Naive thymus-derived CD4-positive, alpha-beta T cell (primary cell): Measurements from ENCODE around the gene ECI1. TPM values are rescaled to one million over a fixed set of nuclear protein-coding genes. Genes with fewer than 3 reads are reported as not detected.
"Not testable (repeated sequence)": the region's sequence is repeated elsewhere in the genome, so short reads cannot be mapped to it uniquely, and the experiment has no call there.

Experiments
- ATAC-seq: fragments of 150-1000 bp; cut with Tn5 transposase; 2 replicates; pipeline ENCODE4 v1.10.0; 2021; ENCODE audit warnings: mild to moderate bottlenecking, moderate library complexity
- CTCF ChIA-PET: fragments of 350-600 bp; sonication (Branson Sonifier 250); formaldehyde crosslinking; loops from one replicate; lab custom pipeline; 2021; ENCODE audit warnings: antibody characterized with exemption; lab: Charles Lee
- POLR2A ChIA-PET: fragments of 350-600 bp; sonication (Branson Sonifier 250); formaldehyde crosslinking; loops from one replicate; lab custom pipeline; 2021; ENCODE audit warnings: antibody characterized with exemption, inconsistent platforms; lab: Charles Lee
- DNase-seq, 9 donors: peaks; one replicate each; pipeline versions ENCODE4 v3.0.0 to v3.0.0-alpha.2; 2020 to 2022; ENCODE audit warnings: mixed read lengths in 1 of 9
- H3K27ac ChIP-seq: one replicate; pipeline ENCODE4 v1.7.0; 2013; ENCODE audit warnings: mild to moderate bottlenecking, low read depth, low read length, moderate library complexity
- H3K27me3 ChIP-seq, 2 donors: one replicate each; pipeline ENCODE4 v1.7.0; 2013; ENCODE audit warnings: low read length in 2 of 2, mild to moderate bottlenecking in 2 of 2, moderate library complexity in 2 of 2; ENCODE audit not compliant: control insufficient read depth in 2 of 2, insufficient read depth in 2 of 2
- H3K36me3 ChIP-seq, 3 experiments: 1 replicate in 2 of 3; 2 replicates in 1 of 3; pipeline ENCODE4 v1.7.0; 2013; ENCODE audit warnings: low read length in 3 of 3, mild to moderate bottlenecking in 3 of 3, moderate library complexity in 1 of 3; ENCODE audit not compliant: insufficient read depth in 3 of 3, control insufficient read depth in 2 of 3
- H3K4me1 ChIP-seq, 2 donors: one replicate each; pipeline ENCODE4 v1.7.0; 2013; ENCODE audit warnings: low read length in 2 of 2, mild to moderate bottlenecking in 2 of 2, moderate library complexity in 1 of 2; ENCODE audit not compliant: control insufficient read depth in 2 of 2, insufficient read depth in 2 of 2
- H3K4me3 ChIP-seq: 2 replicates; pipeline ENCODE4 v1.7.0; 2013; ENCODE audit warnings: mild to moderate bottlenecking, low read length
- H3K9me3 ChIP-seq, 3 experiments: 1 replicate in 2 of 3; 2 replicates in 1 of 3; pipeline ENCODE4 v1.7.0; 2013; ENCODE audit warnings: low read length in 3 of 3; ENCODE audit not compliant: control insufficient read depth in 2 of 3
- H3K27ac Mint-ChIP-seq, 9 donors: one replicate each; pipeline ENCODE4 v1.8.0; 2020 to 2022; ENCODE audit warnings: mixed read lengths in 9 of 9, mild to moderate bottlenecking in 8 of 9, moderate library complexity in 5 of 9, inconsistent platforms in 2 of 9
- H3K27me3 Mint-ChIP-seq, 5 donors: one replicate each; pipeline ENCODE4 v1.8.0; 2021 to 2022; ENCODE audit warnings: mixed read lengths in 5 of 5, mild to moderate bottlenecking in 1 of 5
- H3K36me3 Mint-ChIP-seq, 5 donors: one replicate each; pipeline ENCODE4 v1.8.0; 2020 to 2022; ENCODE audit warnings: mixed read lengths in 5 of 5, mild to moderate bottlenecking in 3 of 5, inconsistent platforms in 1 of 5
- H3K4me1 Mint-ChIP-seq, 7 donors: one replicate each; pipeline ENCODE4 v1.8.0; 2020 to 2022; ENCODE audit warnings: mixed read lengths in 7 of 7, mild to moderate bottlenecking in 3 of 7, inconsistent platforms in 1 of 7
- H3K4me3 Mint-ChIP-seq, 10 donors: one replicate each; pipeline ENCODE4 v1.8.0; 2020 to 2022; ENCODE audit warnings: mild to moderate bottlenecking in 10 of 10, mixed read lengths in 10 of 10, moderate library complexity in 6 of 10, inconsistent platforms in 2 of 10
- H3K9me3 Mint-ChIP-seq, 11 donors: one replicate each; pipeline ENCODE4 v1.8.0; 2020 to 2022; ENCODE audit warnings: mixed read lengths in 11 of 11, mild to moderate bottlenecking in 4 of 11, inconsistent platforms in 1 of 11, moderate library complexity in 1 of 11
- intact Hi-C, 2 donors: fragments of 100-400 bp; cut with micrococcal nuclease; formaldehyde crosslinking; loops; one replicate each; pipeline ENCODE4 v1.15.1; 2023
- polyA plus RNA-seq, 2 donors: library from polyadenylated mRNA; unstranded; fragments of 300-500 nt; fragmentation: Illumina TruSeq; gene quantifications; one replicate each; pipeline ENCODE4 v1.2.3, GENCODE V29; 2021
- total RNA-seq, 6 experiments: library from RNA in 5 of 6; stranded (reverse) in 5 of 6; gene quantifications; 1 replicate in 5 of 6; 2 replicates in 1 of 6; pipeline ENCODE4 v1.2.3 and lab custom pipeline; 2021 to 2026

The ECI1 gene
- total and polyA plus RNA-seq, 7 experiments from 2014 or later, result 19.9 to 44.2 (median 28.6) TPM

DNA sequence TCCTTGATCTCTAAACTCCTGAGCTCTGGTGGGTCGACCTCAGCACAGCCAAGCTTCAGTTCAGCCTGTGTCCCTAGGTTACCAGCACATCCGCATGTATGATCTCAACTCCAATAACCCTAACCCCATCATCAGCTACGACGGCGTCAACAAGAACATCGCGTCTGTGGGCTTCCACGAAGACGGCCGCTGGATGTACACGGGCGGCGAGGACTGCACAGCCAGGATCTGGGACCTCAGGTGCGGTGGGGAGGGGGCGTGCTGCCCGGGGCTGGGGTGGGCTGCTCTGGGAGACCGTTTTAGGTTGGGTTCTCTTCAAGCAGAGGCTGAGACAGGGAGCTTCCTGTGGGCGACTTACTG lies 45.0 kb downstream of the ECI1 start:
- H3K36me3 ChIP-seq, result peaks cover 0 to 37% (median 9%) of the 10 kb centered on the region in 3 experiments
- Mint-ChIP-seq H3K9me3 (peaks cover 0 to 3% (median 0%) of the 10 kb centered on the region in 11 donors), H3K4me3 (peak overlapping the region; percentile 64 to 91 (median 81)), H3K27ac (peak overlapping the region in 8 of 9 donors; percentile 41 to 90 (median 80)), H3K27me3 (peaks cover 0 to 6% (median 0%) of the 10 kb centered on the region in 5 donors), H3K36me3 (peaks cover 0 to 11% (median 6%) of the 10 kb centered on the region in 5 donors), H3K4me1 (peaks cover 7 to 29% (median 21%) of the 10 kb centered on the region in 7 donors)
- ChIA-PET POLR2A (interaction anchor here (0.7 to 3.7 kb wide), 8 partner anchors 9 to 241 kb away, joined by 3 to 50 read pairs (median 6); partner anchors contain the start of genes E4F1, ECI1, PGP and RPS2), CTCF (interaction anchor here (0.6 to 1.2 kb wide), 2 partner anchors 12 to 468 kb away, joined by 3 to 4 read pairs; no protein-coding TSS in a partner anchor)
- H3K27ac ChIP-seq, result peak overlapping the region; percentile 97
- ATAC-seq, result no peak
- no peak for DNase-seq
- intact Hi-C loops, result loop anchor here (5.0 to 10.0 kb wide), 2 partner anchors 49 to 58 kb away; partner anchors contain the start of genes RNPS1 (in 1 of the 2) and TRAF7 (in 1 of the 2)
- no peaks in the 10 kb centered on the region for H3K27me3 ChIP-seq
- peak overlapping the region; percentile 93 for H3K4me3 ChIP-seq
- no peaks in the 10 kb centered on the region for H3K9me3 ChIP-seq
- H3K4me1 ChIP-seq, result peaks cover 11 to 13% of the 10 kb centered on the region in 2 donors

DNA sequence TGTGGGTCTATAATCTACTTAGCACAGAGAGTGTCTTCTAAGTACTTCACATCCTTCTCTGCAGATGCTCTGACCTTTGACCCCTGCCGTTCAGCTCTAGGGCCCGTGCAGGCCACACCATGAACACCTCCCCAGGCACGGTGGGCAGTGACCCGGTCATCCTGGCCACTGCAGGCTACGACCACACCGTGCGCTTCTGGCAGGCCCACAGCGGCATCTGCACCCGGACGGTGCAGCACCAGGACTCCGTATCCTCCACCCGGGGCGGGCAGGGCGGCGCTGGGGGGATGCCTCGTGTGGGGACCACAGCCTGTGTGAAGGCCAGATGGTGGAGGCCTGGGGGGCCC lies 45.4 kb downstream of the ECI1 start:
- peaks cover 0 to 3% (median 0%) of the 10 kb centered on the region in 11 donors for H3K9me3 Mint-ChIP-seq
- ChIA-PET POLR2A (interaction anchor here (0.7 to 3.7 kb wide), 13 partner anchors 9 to 306 kb away, joined by 3 to 50 read pairs (median 5); partner anchors contain the start of genes CCNF, E4F1, ECI1 and PGP), CTCF (interaction anchor here (1.2 kb wide), 1 partner anchor 11 kb away, joined by 3 read pairs; no protein-coding TSS in a partner anchor)
- peaks cover 0 to 37% (median 9%) of the 10 kb centered on the region in 3 experiments for H3K36me3 ChIP-seq
- H3K4me1 ChIP-seq, result peaks cover 11 to 13% of the 10 kb centered on the region in 2 donors
- peak overlapping the region; percentile 93 for H3K4me3 ChIP-seq
- no peaks in the 10 kb centered on the region for H3K9me3 ChIP-seq
- H3K27me3 Mint-ChIP-seq, result peaks cover 0 to 7% (median 0%) of the 10 kb centered on the region in 5 donors
- peak overlapping the region; percentile 74 to 91 (median 81) for H3K4me3 Mint-ChIP-seq
- H3K27ac Mint-ChIP-seq, result peak overlapping the region; percentile 41 to 90 (median 80)
- no peaks in the 10 kb centered on the region for H3K27me3 ChIP-seq
- DNase-seq, result peak in 1 of 9 donors; percentile 48
- intact Hi-C loops, result loop anchor here (1.0 to 10.0 kb wide), 12 partner anchors 9 to 515 kb away; partner anchors contain the start of genes E4F1 (in 2 of the 2), RNPS1 (in 2 of the 2), TRAF7 (in 2 of the 2) and CCNF (in 1 of the 2)
- H3K27ac ChIP-seq, result peak overlapping the region; percentile 97
- peaks cover 7 to 29% (median 21%) of the 10 kb centered on the region in 7 donors for H3K4me1 Mint-ChIP-seq
- no peak for ATAC-seq
- H3K36me3 Mint-ChIP-seq, result peaks cover 0 to 11% (median 6%) of the 10 kb centered on the region in 5 donors

DNA sequence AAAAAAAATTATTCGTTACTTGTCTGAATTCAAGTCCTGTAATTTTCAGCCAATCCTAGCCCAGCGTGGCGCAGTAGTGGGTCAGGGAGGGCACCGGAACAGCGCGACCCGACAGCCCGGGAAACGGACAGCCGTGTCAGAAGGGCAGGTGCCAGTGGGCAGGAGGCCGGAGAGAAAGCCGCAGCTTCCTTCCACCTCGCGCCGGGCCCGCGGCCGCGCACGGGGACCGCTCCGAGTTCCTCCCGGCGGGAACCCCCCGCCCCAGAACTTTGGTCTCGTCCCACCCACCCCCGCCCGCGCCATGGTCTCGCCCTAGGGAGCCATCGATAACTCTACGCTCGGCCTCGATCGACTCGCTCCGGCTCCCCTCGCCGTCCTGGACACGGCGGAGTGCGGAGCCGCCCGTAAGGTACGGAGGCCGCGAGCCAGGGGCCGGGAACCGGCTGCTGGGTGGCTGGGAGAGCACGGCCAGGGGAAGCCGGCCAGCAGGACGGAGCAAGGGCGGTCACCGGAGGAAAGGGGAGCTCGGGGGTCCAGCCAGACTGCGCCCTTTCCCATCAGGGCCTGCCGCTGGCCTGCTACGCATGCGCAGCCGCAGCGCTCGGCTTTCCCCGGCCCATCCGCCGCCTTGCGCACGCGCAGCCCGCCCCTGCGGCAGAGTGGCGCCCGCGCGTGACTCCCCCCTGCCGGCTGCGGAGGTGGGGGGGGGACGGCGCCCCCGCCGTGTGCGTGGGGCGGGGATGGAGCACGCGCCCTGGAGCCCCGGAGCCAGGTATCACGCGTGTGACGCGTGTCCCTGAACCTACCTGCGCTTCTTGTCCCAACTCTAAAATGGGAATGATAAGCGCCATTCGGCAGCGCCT lies 46.1 kb downstream of the ECI1 start, which contains the start of gene MLST8:
Gene MLST8, plus strand, starts transcription at position 351 of the 863 bp plus-strand sequence. CDS start 632 bp downstream, outside the sequence.
- ATAC-seq (peak; percentile 97), DNase-seq (peak; percentile 88 to 100 (median 98))
- H3K36me3 Mint-ChIP-seq, result peaks cover 0 to 11% (median 6%) of the 10 kb centered on the region in 5 donors
- peaks cover 0 to 3% (median 0%) of the 10 kb centered on the region in 11 donors for H3K9me3 Mint-ChIP-seq
- peak within 1 kb of the TSS; percentile 70 to 91 (median 86) for H3K27ac Mint-ChIP-seq
- ChIA-PET CTCF (interaction anchor here (1.2 kb wide), 1 partner anchor 11 kb away, joined by 3 read pairs; no protein-coding TSS in a partner anchor), POLR2A (interaction anchor here (0.7 to 3.7 kb wide), 16 partner anchors 10 to 1823 kb away, joined by 3 to 50 read pairs (median 4); partner anchors contain the start of genes AMDHD2, CCNF, E4F1 and ECI1)
- H3K4me1 Mint-ChIP-seq, result peaks cover 7 to 29% (median 21%) of the 10 kb centered on the region in 7 donors
- Histone ChIP-seq H3K27ac (peak within 1 kb of the TSS; percentile 97), H3K4me1 (peaks cover 11 to 13% of the 10 kb centered on the region in 2 donors), H3K27me3 (no peaks in the 10 kb centered on the region), H3K9me3 (no peaks in the 10 kb centered on the region), H3K36me3 (peaks cover 0 to 37% (median 9%) of the 10 kb centered on the region in 3 experiments), H3K4me3 (peak within 1 kb of the TSS; percentile 93)
- peak within 1 kb of the TSS; percentile 80 to 95 (median 88) for H3K4me3 Mint-ChIP-seq
- intact Hi-C loops, result loop anchor here (1.0 to 10.0 kb wide), 12 partner anchors 10 to 515 kb away; partner anchors contain the start of genes E4F1 (in 2 of the 2), RNPS1 (in 2 of the 2), TRAF7 (in 2 of the 2) and CCNF (in 1 of the 2)
- H3K27me3 Mint-ChIP-seq, result peaks cover 0 to 11% (median 0%) of the 10 kb centered on the region in 5 donors

DNA sequence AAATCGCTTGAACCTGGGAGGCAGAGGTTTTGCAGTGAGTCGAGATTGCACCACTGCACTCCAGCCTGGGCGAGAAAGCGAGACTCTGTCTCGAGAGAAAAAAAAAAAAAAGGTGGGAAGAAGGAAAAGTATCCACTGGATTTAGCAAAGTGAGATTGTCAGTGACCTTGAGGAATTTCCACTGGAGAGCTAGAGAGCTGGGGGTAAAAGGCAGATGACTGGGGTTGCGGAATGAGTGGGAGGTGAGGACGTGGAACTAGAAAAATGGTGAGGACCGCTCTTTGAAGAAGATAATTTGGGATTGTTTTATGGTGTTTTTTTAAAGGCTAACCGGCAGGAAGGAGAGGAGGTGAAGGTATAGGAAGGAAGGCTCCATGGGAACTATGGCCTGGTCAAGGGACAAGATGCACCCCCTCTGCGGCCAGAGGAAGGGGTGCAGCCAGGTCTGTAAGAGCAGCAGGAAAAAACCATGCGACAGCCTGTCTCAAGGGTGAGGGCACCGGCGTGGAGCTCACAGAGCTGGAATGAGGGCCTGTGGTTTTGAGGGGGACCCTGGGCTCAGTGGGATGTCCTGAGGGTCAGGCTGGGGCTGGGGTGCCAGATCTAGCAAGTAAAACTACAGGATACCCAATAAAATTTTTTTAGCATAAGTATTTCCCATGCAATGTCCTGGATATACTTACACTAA lies 46.8 kb downstream of the ECI1 start:
- peaks cover 0 to 13% (median 0%) of the 10 kb centered on the region in 5 donors for H3K27me3 Mint-ChIP-seq
- ATAC-seq, result no peak
- peak overlapping the region; percentile 80 to 95 (median 88) for H3K4me3 Mint-ChIP-seq
- Histone ChIP-seq H3K27me3 (no peaks in the 10 kb centered on the region), H3K9me3 (no peaks in the 10 kb centered on the region), H3K4me1 (peaks cover 11 to 13% of the 10 kb centered on the region in 2 donors), H3K4me3 (peak overlapping the region; percentile 93), H3K27ac (peak overlapping the region; percentile 97), H3K36me3 (peaks cover 0 to 30% (median 9%) of the 10 kb centered on the region in 3 experiments)
- peaks cover 7 to 29% (median 21%) of the 10 kb centered on the region in 7 donors for H3K4me1 Mint-ChIP-seq
- H3K36me3 Mint-ChIP-seq, result peaks cover 0 to 11% (median 6%) of the 10 kb centered on the region in 5 donors
- POLR2A ChIA-PET, result interaction anchor here (0.7 to 3.7 kb wide), 16 partner anchors 8 to 1823 kb away, joined by 3 to 50 read pairs (median 4); partner anchors contain the start of genes AMDHD2, E4F1, ECI1 and GFER
- DNase-seq, result no peak
- peak overlapping the region; percentile 65 to 88 (median 84) for H3K27ac Mint-ChIP-seq
- intact Hi-C loops, result loop anchor here (1.0 to 10.0 kb wide), 12 partner anchors 9 to 516 kb away; partner anchors contain the start of genes E4F1 (in 2 of the 2), RNPS1 (in 2 of the 2), TRAF7 (in 2 of the 2) and CCNF (in 1 of the 2)
- H3K9me3 Mint-ChIP-seq, result peaks cover 0 to 3% (median 0%) of the 10 kb centered on the region in 11 donors
- CTCF ChIA-PET, result no interaction called here

DNA sequence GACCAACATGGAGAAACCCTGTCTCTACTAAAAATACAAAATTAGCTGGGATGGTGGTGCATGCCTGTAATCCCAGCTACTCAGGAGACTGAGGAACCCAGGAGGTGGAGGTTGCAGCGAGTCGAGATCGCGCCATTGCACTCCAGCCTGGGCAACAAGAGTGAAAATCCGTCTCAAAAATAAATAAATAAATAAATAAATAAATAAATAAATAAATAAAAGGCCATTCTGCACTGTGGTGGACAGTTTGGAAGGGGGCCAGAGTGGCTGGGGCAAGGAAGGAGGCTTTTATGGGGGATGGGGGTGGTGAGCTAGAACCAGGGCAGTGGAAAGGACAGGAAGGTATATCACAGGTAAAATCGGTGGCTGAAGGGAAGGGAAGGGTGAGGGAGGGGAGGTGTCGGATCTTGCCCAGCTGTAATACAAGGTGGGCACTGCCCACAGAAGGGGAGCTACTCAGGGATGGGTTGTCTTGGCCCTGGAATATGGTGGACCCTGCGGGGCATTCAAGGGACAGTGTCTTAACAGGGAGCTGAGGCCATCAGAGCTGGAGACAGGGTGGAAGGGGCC lies 48.2 kb downstream of the ECI1 start:
- not testable (repeated sequence) for H3K27me3 ChIP-seq, ATAC-seq, DNase-seq, H3K4me3 ChIP-seq, H3K9me3 ChIP-seq, H3K9me3 Mint-ChIP-seq, H3K27ac ChIP-seq
- intact Hi-C loops, result loop anchor here in 1 of 2 donors (10.0 kb wide), 1 partner anchor 62 kb away; the partner anchor contains the start of gene RNPS1
- peaks cover 2 to 23% (median 8%) of the 10 kb centered on the region in 5 donors for H3K27me3 Mint-ChIP-seq
- H3K27ac Mint-ChIP-seq, result peak overlapping the region in 4 of 9 donors; percentile 18 to 80 (median 38)
- H3K4me1 Mint-ChIP-seq, result peaks cover 7 to 29% (median 21%) of the 10 kb centered on the region in 7 donors
- ChIA-PET POLR2A (interaction anchor here (1.0 to 3.7 kb wide), 5 partner anchors 8 to 316 kb away, joined by 3 to 28 read pairs (median 3); partner anchors contain the start of genes PGP and TRAF7), CTCF (interaction anchor here (1.2 kb wide), 1 partner anchor 9 kb away, joined by 6 read pairs; no protein-coding TSS in a partner anchor)
- Histone ChIP-seq H3K4me1 (peaks cover 11 to 13% of the 10 kb centered on the region in 2 donors), H3K36me3 (peaks cover 0 to 16% (median 8%) of the 10 kb centered on the region in 3 experiments)
- H3K36me3 Mint-ChIP-seq, result peaks cover 0 to 11% (median 6%) of the 10 kb centered on the region in 5 donors
- H3K4me3 Mint-ChIP-seq, result peak overlapping the region; percentile 27 to 91 (median 67)
